Activated CD8-positive, alpha-beta memory T cell treated with anti-CD3 and anti-CD28 coated beads for 48 hours (primary cell): ENCODE measurements around the gene SLC7A5.
"Not testable (repeated sequence)": the region's sequence is repeated elsewhere in the genome, so short reads cannot be mapped to it uniquely, and the experiment has no call there.

Experiments
- DNase-seq, 3 experiments: peaks; one replicate each; pipeline ENCODE4 v3.0.0-alpha.2; 2020; ENCODE audit warnings: low read depth in 2 of 3, low spot score in 2 of 3

Gene SLC7A5

DNA sequence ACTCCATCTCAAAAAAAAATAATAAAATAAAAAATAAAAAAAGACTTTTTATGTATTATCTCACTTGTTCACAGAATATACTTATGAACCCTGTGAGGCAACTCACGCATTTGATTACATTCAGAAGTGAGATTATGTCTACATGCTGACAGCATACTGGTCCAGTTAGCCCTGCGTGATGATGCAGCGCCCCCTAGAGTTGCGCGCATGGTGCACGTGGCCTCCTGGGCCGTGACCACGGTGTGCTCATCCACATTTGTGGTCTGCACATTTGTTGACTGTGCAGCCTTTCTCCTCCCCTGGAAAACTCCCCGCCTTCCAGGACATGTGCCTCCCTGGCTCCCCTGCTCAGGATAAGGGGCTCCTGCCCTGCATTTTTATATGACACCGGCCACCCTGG, 20.5 kb upstream of the SLC7A5 start:
- not testable (repeated sequence) for DNase-seq

DNA sequence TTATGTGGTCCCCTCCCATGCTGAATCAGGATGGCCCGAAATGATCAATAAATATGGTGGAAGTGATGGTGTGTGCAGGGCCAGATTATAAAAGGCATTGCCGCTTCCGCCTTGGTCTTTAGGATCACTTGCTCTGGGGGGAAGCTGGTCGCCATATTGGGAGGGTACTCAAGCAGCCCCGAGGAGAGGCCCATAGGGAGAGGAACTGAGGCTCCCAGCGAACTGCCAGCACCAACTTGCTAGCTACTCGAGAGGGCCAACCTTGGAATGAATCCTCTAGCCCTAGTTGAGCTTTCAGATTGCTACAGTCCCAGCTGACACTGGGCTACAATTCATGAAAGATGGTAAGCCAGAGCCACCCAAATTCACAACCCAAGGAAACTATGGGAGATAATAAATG, 19.0 kb upstream of the SLC7A5 start:
- not testable (repeated sequence) for DNase-seq

DNA sequence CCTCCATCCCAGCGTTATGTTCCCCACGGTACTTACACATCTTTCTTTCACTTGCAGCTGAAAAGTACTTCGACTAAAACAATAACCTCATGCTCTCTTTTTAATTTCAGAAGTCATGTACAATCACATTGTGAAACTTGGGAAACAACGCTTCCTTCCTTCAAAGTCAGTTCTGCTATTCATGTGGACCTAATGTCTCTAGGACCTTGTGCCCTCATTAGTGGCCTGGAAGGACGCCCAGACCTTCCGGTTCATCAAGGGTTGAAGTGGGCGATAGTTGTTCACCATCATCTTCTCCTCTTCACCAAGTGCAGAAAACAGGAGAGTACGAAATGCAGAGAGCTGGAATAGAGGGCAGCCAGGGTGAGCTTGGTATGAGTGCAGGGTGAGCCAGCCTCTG, 18.6 kb upstream of the SLC7A5 start:
- not testable (repeated sequence) for DNase-seq

DNA sequence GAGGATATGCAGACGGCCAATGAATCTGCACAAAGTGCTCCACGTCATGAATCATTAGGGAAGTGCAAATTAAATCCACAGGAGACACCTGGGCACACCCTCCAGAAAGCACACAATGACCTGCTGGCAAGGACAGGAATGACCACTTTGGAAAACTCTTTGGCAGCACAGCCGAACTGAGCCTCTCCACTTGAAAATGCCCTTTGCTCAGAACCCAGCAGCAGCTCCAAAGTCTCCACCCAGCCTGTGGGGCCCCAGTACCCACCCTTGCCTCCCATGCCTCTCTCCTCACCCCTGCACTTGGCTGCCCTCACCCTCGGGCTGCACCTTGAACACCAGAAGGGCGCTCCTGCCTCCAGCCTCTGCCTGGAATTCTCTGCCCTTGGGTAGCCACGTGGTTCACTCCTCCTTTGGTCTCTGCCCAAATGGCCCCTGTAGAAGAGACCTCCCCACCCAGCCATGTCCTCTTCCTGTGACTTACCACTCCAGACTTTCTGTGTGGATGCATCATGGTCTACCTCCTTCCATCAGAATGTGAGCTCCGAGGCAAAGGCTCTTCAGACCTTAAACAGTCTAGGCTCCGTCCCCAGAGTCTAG, 16.2 kb upstream of the SLC7A5 start:
- not testable (repeated sequence) for DNase-seq

DNA sequence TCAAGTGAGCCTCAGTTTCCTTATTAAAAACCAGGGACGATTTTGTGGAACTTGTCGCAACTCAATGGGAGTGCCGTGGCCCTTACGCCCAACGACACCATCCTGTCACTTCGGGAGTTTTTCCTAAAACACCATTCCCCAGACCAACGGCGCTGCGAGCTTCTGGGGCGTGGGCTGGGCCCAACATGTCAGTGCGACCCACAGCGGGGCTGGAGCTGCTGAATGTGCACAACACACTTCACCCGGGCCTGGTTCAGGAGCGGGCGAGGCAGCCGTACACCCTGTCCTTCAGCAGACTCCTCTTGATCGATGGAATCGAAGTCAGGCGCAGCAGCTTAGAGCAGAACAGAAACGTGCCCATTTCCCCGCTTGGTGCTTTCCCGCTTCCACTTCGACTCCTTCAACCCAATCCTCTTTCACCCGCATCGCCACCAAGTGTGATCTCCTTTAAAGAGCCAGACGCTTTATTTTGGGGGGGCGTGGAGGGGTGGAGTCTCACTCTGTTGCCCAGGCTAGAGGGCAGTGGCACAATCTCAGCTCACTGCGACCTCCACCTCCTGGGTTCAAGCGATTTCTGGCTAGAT, 13.2 kb upstream of the SLC7A5 start:
- DNase-seq, result no peak

- no peak for DNase-seq
These were observed 12.3 kb upstream of the SLC7A5 start for GRCh38 chr16:87881324-87882200.

GRCh38 chr16:87880117-87880696, 10.9 kb upstream of the SLC7A5 start:
- DNase-seq, result no peak

DNA sequence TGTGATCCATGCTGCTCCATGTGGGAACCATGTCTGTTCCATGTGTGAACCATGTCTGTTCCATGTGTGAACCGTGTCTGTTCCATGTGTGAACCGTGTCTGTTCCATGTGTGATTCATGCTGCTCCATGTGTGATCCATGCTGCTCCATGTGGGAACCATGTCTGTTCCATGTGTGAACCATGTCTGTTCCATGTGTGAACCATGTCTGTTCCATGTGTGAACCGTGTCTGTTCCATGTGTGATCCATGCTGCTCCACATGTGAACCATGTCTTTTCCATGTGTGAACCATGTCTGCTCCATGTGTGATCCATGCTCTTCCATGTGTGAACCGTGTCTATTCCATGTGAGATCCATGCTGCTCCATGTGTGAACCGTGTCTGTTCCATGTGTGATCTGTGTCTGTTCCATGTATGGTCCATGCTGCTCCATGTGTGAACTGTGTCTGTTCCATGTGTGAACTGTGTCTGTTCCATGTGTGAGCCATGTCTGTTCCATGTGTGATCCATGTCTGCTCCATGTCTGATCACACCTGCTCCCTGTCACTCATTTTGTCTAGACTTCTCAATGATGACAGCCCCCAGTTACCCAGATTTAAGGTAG, 10.2 kb upstream of the SLC7A5 start:
- not testable (repeated sequence) for DNase-seq

DNA sequence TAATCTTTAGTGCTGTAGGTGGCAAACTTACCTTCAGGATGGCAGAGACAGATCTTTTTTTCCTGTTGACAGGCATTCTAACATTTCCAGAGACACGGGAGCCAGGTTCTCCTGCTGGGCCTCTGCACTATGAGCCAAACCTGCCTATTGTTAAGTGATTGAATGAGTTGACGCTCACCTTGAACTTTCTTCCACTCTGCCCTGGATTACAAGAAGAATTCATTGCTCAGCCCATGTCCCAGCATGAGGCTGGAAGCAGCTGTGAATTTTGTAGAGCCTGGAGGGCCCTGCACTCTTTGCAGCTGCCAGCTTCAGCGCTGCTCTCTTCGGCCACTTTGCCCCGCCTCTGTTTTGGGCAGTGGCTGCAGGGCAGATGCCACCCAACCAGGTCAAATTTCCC, 9.4 kb upstream of the SLC7A5 start:
- no peak for DNase-seq

GRCh38 chr16:87877942-87878507, 8.7 kb upstream of the SLC7A5 start:
- no peak for DNase-seq

GRCh38 chr16:87874639-87875427, 5.5 kb upstream of the SLC7A5 start:
- DNase-seq, result peak in 1 of 3 experiments; percentile 64

DNA sequence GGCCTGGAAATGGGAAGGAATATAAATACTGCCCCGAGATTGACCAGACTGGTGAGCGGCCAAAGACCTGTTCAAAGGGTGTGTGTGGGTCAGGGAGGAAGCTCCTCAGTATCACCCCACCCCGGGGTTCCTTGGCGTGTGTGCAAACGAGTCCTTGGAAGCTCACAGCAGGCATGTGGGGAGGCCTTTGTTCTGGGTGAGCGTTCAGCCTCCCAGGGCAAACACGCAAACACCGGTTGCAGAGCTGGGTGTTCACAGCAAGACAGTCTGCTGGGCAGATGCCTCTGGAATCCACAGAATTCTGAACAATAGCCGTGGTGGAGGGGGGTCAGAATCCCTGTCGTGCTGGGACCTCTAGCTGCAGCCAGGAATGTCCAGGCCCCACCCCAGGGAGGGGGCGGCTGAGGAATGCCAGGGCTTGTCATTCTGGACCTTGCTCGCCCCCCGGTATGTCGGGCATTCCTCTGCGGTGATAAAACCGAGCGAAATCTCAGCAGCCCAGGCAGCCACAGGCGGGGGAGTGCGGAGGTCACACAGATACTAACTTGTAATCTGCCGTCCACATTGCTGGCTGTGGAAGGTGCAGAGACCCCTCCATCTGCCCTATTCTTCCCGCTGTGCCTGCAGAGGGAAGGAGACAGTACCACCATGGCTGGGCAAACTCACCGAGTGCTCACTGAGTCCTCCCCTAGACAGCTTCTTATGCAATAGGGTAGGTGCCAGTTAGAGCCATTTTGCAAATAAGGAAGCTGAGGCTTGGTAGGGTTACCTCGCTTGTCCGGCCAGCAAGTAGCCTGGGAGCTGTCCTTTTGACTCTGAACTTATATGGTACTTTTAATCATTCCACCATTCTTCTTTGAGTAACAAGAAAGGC, 1.3 kb upstream of the SLC7A5 start:
- not testable (repeated sequence) for DNase-seq

- not testable (repeated sequence) for DNase-seq
These were observed 641 bp upstream of the SLC7A5 start for GRCh38 chr16:87869879-87870417.

DNA sequence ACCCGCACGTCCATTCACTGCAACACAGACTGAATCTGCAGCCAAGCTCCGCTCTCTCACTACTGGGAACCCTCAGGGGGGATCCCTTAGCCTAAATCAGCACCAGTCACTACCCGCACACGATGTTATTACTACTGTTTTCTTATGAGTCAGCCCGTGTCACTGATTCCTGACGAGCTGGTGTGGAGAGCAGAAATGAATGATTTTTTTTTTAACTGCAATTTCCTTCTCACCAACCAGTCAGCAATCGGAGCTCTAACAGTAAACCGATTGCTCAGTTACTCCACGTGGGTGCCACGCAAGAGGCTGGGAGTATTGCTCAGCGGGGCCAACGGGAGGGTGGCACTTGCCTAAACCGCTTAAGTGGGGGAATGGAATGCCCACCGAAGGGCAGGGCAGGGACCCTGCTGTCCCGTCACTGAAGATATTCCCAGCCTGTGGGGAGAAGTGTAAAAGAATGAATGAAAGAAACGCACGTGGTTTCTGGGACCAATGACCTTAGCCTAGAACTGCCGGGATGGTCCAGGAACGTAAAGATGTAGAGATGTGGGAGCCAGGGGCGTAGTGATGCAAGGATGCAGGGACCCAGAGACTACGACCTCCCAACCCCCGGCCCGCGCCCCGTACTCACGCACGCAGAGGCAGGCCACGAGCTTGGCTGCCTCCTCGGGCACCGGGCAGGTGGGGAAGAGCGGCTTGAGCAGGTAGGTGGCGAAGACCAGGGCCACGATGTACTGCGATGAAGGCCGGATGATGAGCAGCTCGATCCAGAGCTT, 865 bp downstream of the SLC7A5 start:
- not testable (repeated sequence) for DNase-seq

DNA sequence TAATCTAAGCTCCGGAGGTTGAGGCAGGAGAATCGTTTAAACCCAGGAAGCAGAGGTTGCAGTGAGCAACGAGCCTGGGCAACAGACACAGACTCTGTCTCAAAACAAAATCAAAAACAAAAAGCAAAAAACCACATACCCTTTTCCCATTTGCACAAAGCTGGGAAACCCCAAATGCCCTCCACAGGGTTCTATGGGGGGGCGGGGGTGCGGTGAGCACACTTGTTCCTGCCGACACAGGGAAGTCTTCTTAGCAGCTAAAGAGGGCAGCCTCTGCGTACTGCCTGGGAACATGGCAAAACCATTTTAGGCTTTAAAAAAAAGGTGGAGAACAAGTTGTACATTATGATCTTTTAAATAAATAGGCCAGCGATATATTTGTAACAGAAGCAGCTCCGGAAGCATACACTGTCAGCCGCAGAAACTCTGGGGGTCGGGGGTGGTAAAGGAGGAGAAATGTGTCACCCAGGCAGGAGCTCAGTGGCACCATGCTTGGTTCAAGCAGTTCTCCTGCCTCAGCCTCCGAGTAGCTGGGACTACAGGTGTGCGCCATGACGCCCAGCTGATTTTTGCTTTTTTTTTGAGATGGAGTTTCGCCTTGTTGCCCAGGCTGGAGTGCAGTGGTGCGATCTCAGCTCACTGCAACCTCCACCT, 3.3 kb downstream of the SLC7A5 start:
- DNase-seq, result not testable (repeated sequence)

DNA sequence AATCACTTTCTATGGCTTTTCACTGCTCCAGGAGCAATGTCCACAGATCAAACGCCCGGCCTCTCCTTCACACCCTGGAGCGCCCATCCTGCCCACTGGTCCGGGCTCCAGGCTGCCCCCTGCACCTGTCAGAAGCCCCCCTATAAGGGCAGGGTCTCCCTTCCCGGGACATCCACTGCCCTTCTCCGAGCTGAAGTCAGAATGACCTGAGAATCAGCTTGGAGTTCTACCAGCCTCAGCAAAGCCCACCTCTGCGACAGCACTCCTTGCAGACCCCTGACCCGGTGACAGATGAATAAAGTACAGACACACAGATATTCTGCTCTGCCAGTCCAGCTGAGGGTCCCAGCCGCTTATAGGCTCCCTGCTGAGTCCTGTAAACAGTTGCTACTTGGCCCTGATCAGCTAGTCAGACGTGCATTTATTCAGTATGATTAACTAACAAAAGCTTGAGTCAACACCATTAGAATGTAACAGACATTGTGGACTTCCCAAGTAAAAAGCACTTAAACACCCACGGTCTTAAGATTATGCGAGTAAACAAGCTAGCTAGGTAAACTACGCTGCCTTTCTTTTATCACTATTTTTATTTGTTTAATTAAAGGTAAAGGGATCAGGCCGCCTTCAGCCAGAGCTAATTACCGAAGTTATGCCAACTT, 4.8 kb downstream of the SLC7A5 start:
- DNase-seq, result no peak

DNA sequence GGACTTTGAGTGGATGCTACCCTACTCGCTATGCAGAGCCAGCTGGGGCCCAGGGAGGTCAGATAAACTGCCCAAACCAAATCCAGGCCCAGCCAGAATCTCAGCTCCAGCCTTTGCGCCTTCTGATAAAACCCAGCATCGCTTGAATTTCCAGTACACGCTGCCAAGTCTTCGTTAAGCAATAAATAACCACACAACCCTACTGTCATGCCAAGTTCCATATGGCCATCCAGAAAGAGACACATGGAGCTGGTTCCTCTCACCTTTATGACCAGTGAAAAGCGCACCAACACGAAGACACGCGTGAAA, 6.0 kb downstream of the SLC7A5 start:
- not testable (repeated sequence) for DNase-seq
